ENCODE results near the gene MICALL2.

- TF ChIP-seq ZC3H11A (IDR thresholded peaks at IDR 0.05) (no peak), RNF2 (IDR thresholded peaks at IDR 0.05; ENCODE audit: borderline replicate concordance, low read depth) (no peak), PBX3 (IDR thresholded peaks at IDR 0.05) (no peak), CTCF (IDR thresholded peaks at IDR 0.05) (no peak), RAD21 (conservative IDR thresholded peaks at IDR 0.05 in 1 of 2, IDR thresholded peaks at IDR 0.05 in 1 of 2) (no peak), REST (IDR thresholded peaks at IDR 0.05) (no peak), BHLHE40 (IDR thresholded peaks at IDR 0.05; ENCODE audit: low read depth, low read length) (no peak), EP300 (IDR thresholded peaks at IDR 0.05) (no peak), GATA3 (IDR thresholded peaks at IDR 0.05; ENCODE audit: borderline replicate concordance) (no peak), MYC (IDR thresholded peaks at IDR 0.05; ENCODE audit: borderline replicate concordance, low read length) (no peak), POLR2A (IDR thresholded peaks at IDR 0.05; ENCODE audit: low read length) (no peak), E2F6 (IDR thresholded peaks at IDR 0.05; ENCODE audit: borderline replicate concordance, low read depth) (no peak), MAX (IDR thresholded peaks at IDR 0.05) (no peak), JUN (IDR thresholded peaks at IDR 0.05) (no peak)
These were observed 63.8 kb downstream of the MICALL2 start for GRCh38 chr7:1395211-1396070.

All from A549 (cell line).